EL (cell line): ENCODE data around the gene TCEAL8.
A peak's percentile ranks its signal among the peaks of the same experiment; 100 is the strongest.

Experiments used
- DNase-seq: peaks from one replicate; pipeline ENCODE4 v3.0.0-alpha.2; 2016

Gene TCEAL8

DNA sequence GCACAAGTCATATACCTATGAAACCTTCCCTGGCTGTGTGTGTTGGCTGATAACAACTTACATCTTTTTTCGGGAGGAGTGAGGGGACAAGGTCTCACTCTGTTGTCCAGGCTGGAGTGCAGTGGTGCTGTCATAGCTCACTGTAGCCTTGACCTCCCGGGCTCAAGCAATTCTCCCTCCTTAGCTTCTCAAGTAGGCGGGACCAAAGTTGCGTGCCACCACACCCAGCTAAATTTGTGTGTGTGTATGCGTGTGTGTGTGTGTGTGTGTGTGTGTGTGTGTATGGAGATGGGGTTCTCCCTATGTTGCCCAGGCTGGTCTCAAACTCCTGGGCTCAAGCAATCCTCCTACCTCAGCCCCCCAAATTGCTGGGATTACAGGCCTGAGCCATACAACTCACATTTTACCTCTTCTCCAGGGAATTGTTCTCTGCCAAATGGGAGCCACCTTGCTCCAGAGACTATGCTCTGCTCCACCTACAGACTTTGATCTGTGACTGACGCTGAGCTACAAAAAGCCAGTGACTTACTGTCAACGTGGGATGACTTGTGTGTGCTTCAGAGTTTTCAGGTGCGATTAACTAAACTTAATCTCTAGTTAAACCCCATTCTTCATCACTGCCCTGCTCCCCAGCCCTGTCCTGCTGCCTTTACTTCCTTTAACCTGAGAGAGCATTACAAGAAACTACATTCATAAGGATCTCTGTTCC is 42.1 kb downstream of the TCEAL8 start:
- no peak for DNase-seq

GRCh38 chrX:103211012-103211715 is 43.8 kb downstream of the TCEAL8 start:
- DNase-seq: peak; percentile 40

GRCh38 chrX:103210056-103210455 is 44.9 kb downstream of the TCEAL8 start:
- DNase-seq: no peak
